HEK293T (cell line): ENCODE measurements around the gene CTNNBL1.

Experiments used
- ARNT ChIP-seq: fragments of 450-650 bp; IDR thresholded peaks from 2 replicates; pipeline ENCODE4 v1.6.1; 2017; ENCODE audit warnings: mild to moderate bottlenecking
- BHLHE40 ChIP-seq: fragments of 450-650 bp; IDR thresholded peaks from 2 replicates; pipeline ENCODE4 v1.6.1; 2016; ENCODE audit warnings: mild to moderate bottlenecking, moderate library complexity, borderline replicate concordance
- CTBP1 ChIP-seq: fragments of 450-650 bp; IDR thresholded peaks from 2 replicates; pipeline ENCODE4 v1.6.1; 2016; ENCODE audit warnings: borderline replicate concordance
- FOXA1 ChIP-seq: fragments of 450-650 bp; IDR thresholded peaks from 2 replicates; pipeline ENCODE4 v1.6.1; 2016; ENCODE audit warnings: mild to moderate bottlenecking
- FOXM1 ChIP-seq: fragments of 450-650 bp; IDR thresholded peaks from 2 replicates; pipeline ENCODE4 v1.6.1; 2017; ENCODE audit warnings: mild to moderate bottlenecking, borderline replicate concordance
- HDGF ChIP-seq: fragments of 450-650 bp; IDR thresholded peaks from 2 replicates; pipeline ENCODE4 v1.6.1; 2017; ENCODE audit warnings: antibody characterized with exemption, borderline replicate concordance
- LEF1 ChIP-seq: fragments of 450-650 bp; IDR thresholded peaks from 2 replicates; pipeline ENCODE4 v1.6.1; 2017; ENCODE audit warnings: mild to moderate bottlenecking, borderline replicate concordance
- NFRKB ChIP-seq: fragments of 450-650 bp; IDR thresholded peaks from 2 replicates; pipeline ENCODE4 v1.6.1; 2016; ENCODE audit warnings: mild to moderate bottlenecking, moderate library complexity
- SP1 ChIP-seq: fragments of 450-650 bp; IDR thresholded peaks from 2 replicates; pipeline ENCODE4 v1.6.1; 2017
- SUZ12 ChIP-seq: fragments of 450-650 bp; IDR thresholded peaks from 2 replicates; pipeline ENCODE4 v1.6.1; 2016; ENCODE audit warnings: mild to moderate bottlenecking
- TARDBP ChIP-seq: fragments of 450-650 bp; IDR thresholded peaks from 2 replicates; pipeline ENCODE4 v1.6.1; 2016
- TF ChIP-seq, protein P1 (sequence below): fragments of 450-650 bp; IDR thresholded peaks from 2 replicates; pipeline ENCODE4 v1.6.1; 2016

DNA sequence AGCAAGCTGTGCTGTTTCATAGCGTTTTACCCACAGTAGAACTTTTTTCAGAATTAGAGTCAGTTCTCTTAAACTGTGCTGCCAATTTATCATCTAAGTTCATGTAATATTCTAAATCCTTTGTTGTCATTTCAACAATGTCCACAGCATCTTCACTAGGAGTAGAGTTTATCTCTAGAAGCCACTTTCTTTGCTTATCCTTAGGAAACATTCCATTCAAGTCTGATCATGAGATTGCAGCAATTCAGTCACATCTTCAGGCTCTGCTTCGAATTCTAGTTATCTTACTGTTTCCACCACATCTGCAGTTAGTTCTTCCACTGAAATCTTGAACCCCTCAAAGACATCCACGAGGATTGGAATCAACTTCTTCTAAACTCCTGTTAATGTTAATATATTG lies 12.5 kb downstream of the CTNNBL1 start:
- TF ChIP-seq CTBP1 (no peak), FOXA1 (no peak), SP1 (no peak), SUZ12 (no peak), NFRKB (no peak), BHLHE40 (no peak), TARDBP (no peak), FOXM1 (no peak), HDGF (no peak), LEF1 (no peak), ARNT (no peak)
- TF ChIP-seq, protein P1, sequence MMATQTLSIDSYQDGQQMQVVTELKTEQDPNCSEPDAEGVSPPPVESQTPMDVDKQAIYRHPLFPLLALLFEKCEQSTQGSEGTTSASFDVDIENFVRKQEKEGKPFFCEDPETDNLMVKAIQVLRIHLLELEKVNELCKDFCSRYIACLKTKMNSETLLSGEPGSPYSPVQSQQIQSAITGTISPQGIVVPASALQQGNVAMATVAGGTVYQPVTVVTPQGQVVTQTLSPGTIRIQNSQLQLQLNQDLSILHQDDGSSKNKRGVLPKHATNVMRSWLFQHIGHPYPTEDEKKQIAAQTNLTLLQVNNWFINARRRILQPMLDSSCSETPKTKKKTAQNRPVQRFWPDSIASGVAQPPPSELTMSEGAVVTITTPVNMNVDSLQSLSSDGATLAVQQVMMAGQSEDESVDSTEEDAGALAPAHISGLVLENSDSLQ = no peak
